Spleen (tissue), 7 donors: Measurements from ENCODE around the gene MTMR3.

ENCODE experiments used
- POLR2A ChIP-seq, 3 donors: fragments of 450-650 bp; IDR thresholded peaks; one replicate each; pipeline ENCODE4 v1.5.1; 2017; ENCODE audit warnings: antibody characterized with exemption in 3 of 3, mild to moderate bottlenecking in 1 of 3
- POLR2AphosphoS5 ChIP-seq, 3 donors: sonication (generic); formaldehyde crosslinking; IDR thresholded peaks; one replicate each; pipeline ENCODE4 v1.5.1; 2017; ENCODE audit warnings: antibody characterized with exemption in 3 of 3
- TF ChIP-seq, protein P1 (sequence below), 11 experiments: fragments of 200-600 bp in 7 of 11; fragments of 450-650 bp in 4 of 11; sonication (generic) in 4 of 11; IDR thresholded peaks in 8 of 11; conservative IDR thresholded peaks in 3 of 11; 1 replicate in 7 of 11; 2 replicates in 4 of 11; pipeline versions ENCODE4 v1.4.0 to v1.8.0; 2016 to 2021; ENCODE audit warnings: antibody characterized with exemption in 11 of 11, inconsistent platforms in 4 of 11, mild to moderate bottlenecking in 1 of 11
- donor health status: DM: no; HTN: no; CAD: no; lungs with moderate emphysema.
- donor health status: DM: no; HTN: no; CAD: no.
- donor health status: DM: no; HTN: no; CAD: no.

DNA sequence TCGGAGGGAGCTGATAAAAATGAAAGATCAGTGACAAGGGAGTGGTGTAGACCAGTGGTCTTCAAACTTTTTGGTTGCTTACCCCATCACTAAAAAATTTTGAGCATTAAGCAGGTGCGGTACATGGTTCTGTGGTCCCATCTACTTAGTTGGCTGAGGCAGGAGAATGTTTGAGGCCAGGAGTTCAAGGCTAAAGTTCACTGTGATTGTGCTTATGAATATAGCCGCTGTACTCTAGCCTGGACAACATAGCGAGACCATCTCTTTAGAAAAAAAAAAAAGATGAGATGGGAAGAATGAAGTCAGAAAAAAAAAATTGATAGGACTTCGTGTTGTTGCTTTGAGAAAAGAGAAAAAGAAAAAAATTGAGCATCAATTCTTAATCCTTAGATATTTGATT, 7.8 kb downstream of the MTMR3 start:
- TF ChIP-seq, protein P1, sequence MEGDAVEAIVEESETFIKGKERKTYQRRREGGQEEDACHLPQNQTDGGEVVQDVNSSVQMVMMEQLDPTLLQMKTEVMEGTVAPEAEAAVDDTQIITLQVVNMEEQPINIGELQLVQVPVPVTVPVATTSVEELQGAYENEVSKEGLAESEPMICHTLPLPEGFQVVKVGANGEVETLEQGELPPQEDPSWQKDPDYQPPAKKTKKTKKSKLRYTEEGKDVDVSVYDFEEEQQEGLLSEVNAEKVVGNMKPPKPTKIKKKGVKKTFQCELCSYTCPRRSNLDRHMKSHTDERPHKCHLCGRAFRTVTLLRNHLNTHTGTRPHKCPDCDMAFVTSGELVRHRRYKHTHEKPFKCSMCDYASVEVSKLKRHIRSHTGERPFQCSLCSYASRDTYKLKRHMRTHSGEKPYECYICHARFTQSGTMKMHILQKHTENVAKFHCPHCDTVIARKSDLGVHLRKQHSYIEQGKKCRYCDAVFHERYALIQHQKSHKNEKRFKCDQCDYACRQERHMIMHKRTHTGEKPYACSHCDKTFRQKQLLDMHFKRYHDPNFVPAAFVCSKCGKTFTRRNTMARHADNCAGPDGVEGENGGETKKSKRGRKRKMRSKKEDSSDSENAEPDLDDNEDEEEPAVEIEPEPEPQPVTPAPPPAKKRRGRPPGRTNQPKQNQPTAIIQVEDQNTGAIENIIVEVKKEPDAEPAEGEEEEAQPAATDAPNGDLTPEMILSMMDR (IDR thresholded peaks at IDR 0.05 in 8 of 11, conservative IDR thresholded peaks at IDR 0.05 in 3 of 11): no peak
- TF ChIP-seq POLR2AphosphoS5 (IDR thresholded peaks at IDR 0.05) (no peak), POLR2A (IDR thresholded peaks at IDR 0.05) (no peak)
